ENCODE measurements around the gene C19orf18. TPM values are rescaled to one million over a fixed set of nuclear protein-coding genes. Genes with fewer than 3 reads are reported as not detected.

Gene C19orf18
- total and polyA plus RNA-seq, 4 donors: 0.14 to 0.58 (median 0.23) TPM; not detected in 1

DNA sequence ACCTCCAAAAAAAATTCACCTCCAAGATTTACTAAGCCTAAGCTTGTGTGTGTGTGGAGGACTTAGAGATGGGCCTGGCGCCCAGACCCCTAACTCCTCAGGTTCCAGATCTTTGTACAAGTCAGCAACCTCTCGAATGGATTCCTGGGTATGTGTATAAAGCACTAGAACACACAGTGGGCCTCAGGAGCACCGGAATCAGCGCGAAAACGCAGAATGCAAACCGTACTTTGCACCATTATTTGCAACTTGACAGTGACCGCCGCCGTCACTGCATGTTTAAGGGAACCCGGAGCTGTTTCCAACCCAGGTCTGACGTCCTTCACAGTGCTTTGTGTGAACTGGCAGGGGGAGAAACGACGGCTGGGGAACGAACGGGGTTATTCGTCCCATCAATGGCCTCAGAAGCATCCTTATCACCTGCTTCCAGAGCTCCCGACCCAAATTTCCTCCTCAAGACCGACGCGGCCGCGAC lies 27.6 kb upstream of the C19orf18 start:
- Histone ChIP-seq H3K27me3 (ENCODE audit: control insufficient read depth in 4 of 4, insufficient read depth in 4 of 4, low read length in 3 of 4) (no peaks in the 10 kb centered on the region), H3K9ac (ENCODE audit: low read depth in 1 of 2, low read length in 2 of 2) (peak overlapping the region; percentile 36 to 95), H3K4me1 (ENCODE audit: control insufficient read depth in 4 of 4, insufficient read depth in 4 of 4, low read length in 3 of 4) (peaks cover 7 to 19% (median 13%) of the 10 kb centered on the region in 4 donors), H3K4me3 (ENCODE audit: low read depth in 1 of 3, low read length in 3 of 3) (peak overlapping the region; percentile 89 to 93 (median 91)), H3K36me3 (ENCODE audit: control insufficient read depth in 4 of 4, insufficient read depth in 3 of 4, low read depth in 1 of 4, low read length in 3 of 4) (peaks cover 20 to 56% (median 50%) of the 10 kb centered on the region in 4 donors), H3K27ac (ENCODE audit: low read depth in 1 of 2, low read length in 2 of 2) (peak overlapping the region; percentile 72 to 91), H3K9me3 (ENCODE audit: control insufficient read depth in 4 of 4, low read length in 3 of 4) (peaks cover 42 to 62% (median 44%) of the 10 kb centered on the region in 4 donors)
- no peak for DNase-seq (ENCODE audit: low spot score)
- 3% methylated on average over 23 of the region's 23 CpGs for WGBS
- no peak for TF ChIP-seq ZBTB33 (IDR thresholded peaks at IDR 0.05)
- no peak for TF ChIP-seq GABPA (IDR thresholded peaks at IDR 0.05 in 1 of 2, conservative IDR thresholded peaks at IDR 0.05 in 1 of 2)
- TF ChIP-seq RAD21 (IDR thresholded peaks at IDR 0.05): no peak
- TF ChIP-seq SP1 (IDR thresholded peaks at IDR 0.05): no peak
- TF ChIP-seq EGR1 (IDR thresholded peaks at IDR 0.05; ENCODE audit: low read depth in 2 of 2): no peak
- TF ChIP-seq TAF1 (conservative IDR thresholded peaks at IDR 0.05): no peak
- TF ChIP-seq YY1 (IDR thresholded peaks at IDR 0.05): no peak
- TF ChIP-seq NR2F2 (IDR thresholded peaks at IDR 0.05): no peak
- TF ChIP-seq, protein P1, sequence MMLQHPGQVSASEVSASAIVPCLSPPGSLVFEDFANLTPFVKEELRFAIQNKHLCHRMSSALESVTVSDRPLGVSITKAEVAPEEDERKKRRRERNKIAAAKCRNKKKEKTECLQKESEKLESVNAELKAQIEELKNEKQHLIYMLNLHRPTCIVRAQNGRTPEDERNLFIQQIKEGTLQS (IDR thresholded peaks at IDR 0.05): no peak
- no peak for TF ChIP-seq JUND (IDR thresholded peaks at IDR 0.05)

GRCh38 chr19:58000677-58001076 lies 26.3 kb upstream of the C19orf18 start:
- DNase-seq (ENCODE audit: low spot score): no peak
- Histone ChIP-seq H3K9me3 (ENCODE audit: control insufficient read depth in 4 of 4, low read length in 3 of 4) (peaks cover 42 to 67% (median 48%) of the 10 kb centered on the region in 4 donors), H3K9ac (ENCODE audit: low read depth in 1 of 2, low read length in 2 of 2) (no peak overlapping the region), H3K27ac (ENCODE audit: low read depth in 1 of 2, low read length in 2 of 2) (no peak overlapping the region), H3K4me3 (ENCODE audit: low read depth in 1 of 3, low read length in 3 of 3) (peak overlapping the region in 2 of 3 donors; percentile 61 to 93), H3K36me3 (ENCODE audit: control insufficient read depth in 4 of 4, insufficient read depth in 3 of 4, low read depth in 1 of 4, low read length in 3 of 4) (peaks cover 19 to 57% (median 55%) of the 10 kb centered on the region in 4 donors), H3K27me3 (ENCODE audit: control insufficient read depth in 4 of 4, insufficient read depth in 4 of 4, low read length in 3 of 4) (no peaks in the 10 kb centered on the region), H3K4me1 (ENCODE audit: control insufficient read depth in 4 of 4, insufficient read depth in 4 of 4, low read length in 3 of 4) (peaks cover 7 to 19% (median 13%) of the 10 kb centered on the region in 4 donors)
- TF ChIP-seq, protein P1 (IDR thresholded peaks at IDR 0.05): no peak
- TF ChIP-seq HNF4A (conservative IDR thresholded peaks at IDR 0.05) (no peak), EGR1 (IDR thresholded peaks at IDR 0.05; ENCODE audit: low read depth in 2 of 2) (no peak)
- WGBS: 97% methylated on average over 4 of the region's 4 CpGs

GRCh38 chr19:57992841-57993240 lies 18.5 kb upstream of the C19orf18 start:
- Histone ChIP-seq H3K27ac (ENCODE audit: low read depth in 1 of 2, low read length in 2 of 2) (no peak overlapping the region), H3K9ac (ENCODE audit: low read depth in 1 of 2, low read length in 2 of 2) (no peak overlapping the region), H3K9me3 (ENCODE audit: control insufficient read depth in 4 of 4, low read length in 3 of 4) (peaks cover 54 to 88% (median 69%) of the 10 kb centered on the region in 4 donors), H3K27me3 (ENCODE audit: control insufficient read depth in 4 of 4, insufficient read depth in 4 of 4, low read length in 3 of 4) (no peaks in the 10 kb centered on the region), H3K36me3 (ENCODE audit: control insufficient read depth in 4 of 4, insufficient read depth in 3 of 4, low read depth in 1 of 4, low read length in 3 of 4) (peaks cover 13 to 74% (median 66%) of the 10 kb centered on the region in 4 donors), H3K4me3 (ENCODE audit: low read depth in 1 of 3, low read length in 3 of 3) (peak overlapping the region in 2 of 3 donors; percentile 52 to 65), H3K4me1 (ENCODE audit: control insufficient read depth in 4 of 4, insufficient read depth in 4 of 4, low read length in 3 of 4) (no peaks in the 10 kb centered on the region)
- DNase-seq (ENCODE audit: low spot score): no peak
- WGBS: 49% methylated on average over 1 of the region's 1 CpG
- TF ChIP-seq, protein P1 (IDR thresholded peaks at IDR 0.05): no peak
- no peak for TF ChIP-seq YY1 (IDR thresholded peaks at IDR 0.05)
- no peak for TF ChIP-seq RXRA (IDR thresholded peaks at IDR 0.05)
- TF ChIP-seq, protein P2, sequence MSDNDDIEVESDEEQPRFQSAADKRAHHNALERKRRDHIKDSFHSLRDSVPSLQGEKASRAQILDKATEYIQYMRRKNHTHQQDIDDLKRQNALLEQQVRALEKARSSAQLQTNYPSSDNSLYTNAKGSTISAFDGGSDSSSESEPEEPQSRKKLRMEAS (IDR thresholded peaks at IDR 0.05): no peak
- TF ChIP-seq TAF1 (conservative IDR thresholded peaks at IDR 0.05): no peak
- no peak for TF ChIP-seq ZBTB33 (IDR thresholded peaks at IDR 0.05)
- no peak for TF ChIP-seq CTCF (IDR thresholded peaks at IDR 0.05; ENCODE audit: low read depth, low read length, missing input control)
- TF ChIP-seq GABPA (IDR thresholded peaks at IDR 0.05 in 1 of 2, conservative IDR thresholded peaks at IDR 0.05 in 1 of 2): no peak
- TF ChIP-seq NR2F2 (IDR thresholded peaks at IDR 0.05): no peak
- TF ChIP-seq FOXA2 (IDR thresholded peaks at IDR 0.05): no peak
- TF ChIP-seq RAD21 (IDR thresholded peaks at IDR 0.05): no peak
- no peak for TF ChIP-seq EGR1 (IDR thresholded peaks at IDR 0.05; ENCODE audit: low read depth in 2 of 2)
- TF ChIP-seq FOXA1 (IDR thresholded peaks at IDR 0.05): no peak

All from liver (tissue), 9 donors.